NCI-H1105 treated with DMSO at 0.1 percent for 48 hours (cell line): ENCODE measurements around the gene PRND.
"Not testable (repeated sequence)": the region's sequence is repeated elsewhere in the genome, so short reads cannot be mapped to it uniquely, and the experiment has no call there.

ENCODE experiments used
- DNase-seq: peaks from one replicate; lab custom pipeline; 2025; lab: John Stamatoyannopoulos, UW

The PRND gene, protein sequence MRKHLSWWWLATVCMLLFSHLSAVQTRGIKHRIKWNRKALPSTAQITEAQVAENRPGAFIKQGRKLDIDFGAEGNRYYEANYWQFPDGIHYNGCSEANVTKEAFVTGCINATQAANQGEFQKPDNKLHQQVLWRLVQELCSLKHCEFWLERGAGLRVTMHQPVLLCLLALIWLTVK

DNA sequence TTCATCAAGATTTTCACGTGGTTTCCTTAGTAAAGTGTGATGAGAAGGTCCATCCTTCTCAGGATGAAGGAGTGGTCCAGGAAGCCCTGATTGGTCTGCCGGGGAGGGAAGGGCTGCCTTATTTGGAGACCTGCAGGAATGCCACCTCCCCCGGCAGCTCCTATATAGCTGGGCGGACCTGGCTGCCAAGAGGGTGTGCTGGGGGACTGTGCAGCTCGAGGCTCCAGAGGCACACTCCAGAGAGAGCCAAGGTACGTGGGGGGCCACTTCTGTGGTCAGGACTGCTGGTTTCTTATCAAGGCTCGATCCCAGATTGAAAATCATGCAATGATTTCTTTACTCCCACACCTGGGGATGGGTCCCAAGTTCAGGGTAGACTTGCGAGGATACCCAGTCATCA lies at the start of gene PRND:
Gene PRND (plus strand): TSS at position 191 of the 400 bp plus-strand sequence. CDS start 2,643 bp downstream, outside the sequence.
- DNase-seq, result no peak

DNA sequence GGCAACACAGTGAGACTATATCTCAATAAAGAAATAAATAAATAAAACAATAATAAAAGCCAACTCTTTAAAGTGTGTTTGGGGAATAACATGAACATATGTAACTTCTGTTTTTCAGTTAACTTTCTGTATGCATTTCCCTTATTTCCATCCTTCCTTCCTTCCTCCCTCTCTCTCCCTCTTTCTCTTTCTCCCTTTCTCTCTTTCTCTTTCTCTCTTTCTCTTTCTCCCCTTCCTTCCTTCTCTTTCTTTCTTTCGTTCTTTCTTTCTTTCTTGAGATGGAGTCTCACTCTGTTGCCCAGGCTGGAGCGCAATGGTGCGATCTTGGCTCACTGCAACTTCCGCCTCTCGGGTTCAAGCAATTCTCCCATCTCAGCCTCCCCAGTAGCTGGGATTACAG lies 48.8 kb upstream of the PRND start:
- DNase-seq, result no peak

DNA sequence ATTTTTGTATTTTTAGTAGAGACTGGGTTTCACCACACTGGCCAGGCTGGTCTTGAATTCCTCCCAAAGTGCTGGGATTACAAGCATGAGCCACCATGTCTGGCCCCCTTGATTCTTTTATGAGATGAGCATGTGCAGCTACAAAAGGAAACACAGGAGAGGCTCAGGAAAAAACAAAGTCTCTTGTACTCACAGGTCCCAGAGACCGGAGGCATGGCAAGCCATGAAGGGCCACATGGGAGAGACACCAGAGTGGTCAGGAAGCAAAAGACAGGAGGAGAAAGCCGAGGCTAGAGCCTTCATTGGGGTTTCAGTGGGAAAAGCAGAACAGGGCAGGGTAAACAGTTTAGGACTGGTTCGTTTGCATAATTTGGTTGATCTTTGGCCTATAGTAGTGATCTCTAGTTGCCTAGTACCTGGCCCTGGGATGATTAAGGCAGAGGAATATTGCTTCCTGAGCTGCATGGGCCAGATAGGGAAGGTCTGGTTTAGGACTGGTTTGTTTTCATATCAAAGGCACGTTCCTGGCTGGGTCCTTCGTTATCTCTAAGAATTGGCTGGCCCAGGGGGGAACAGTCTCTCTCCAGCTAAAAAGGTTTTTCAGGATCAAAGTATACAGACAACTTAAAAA lies 48.2 kb upstream of the PRND start:
- no peak for DNase-seq

DNA sequence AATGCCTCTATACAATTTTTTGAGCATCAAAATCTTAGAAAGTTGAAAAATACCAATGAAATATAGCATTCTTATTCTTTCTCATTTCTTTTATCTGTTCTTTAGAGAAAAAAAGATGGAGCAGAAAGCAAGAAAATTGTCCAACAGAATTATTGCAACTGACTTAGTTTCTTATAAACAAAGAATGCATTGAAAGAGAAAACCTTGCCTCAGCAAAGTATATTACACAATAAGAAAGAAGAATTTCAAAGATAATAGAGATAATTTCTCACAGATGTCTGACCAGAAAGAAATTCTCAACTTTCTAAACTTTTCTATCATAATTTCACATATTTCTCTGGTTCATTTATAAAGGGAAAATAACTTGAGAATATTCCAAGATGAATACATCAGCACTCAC lies 47.0 kb upstream of the PRND start:
- no peak for DNase-seq

DNA sequence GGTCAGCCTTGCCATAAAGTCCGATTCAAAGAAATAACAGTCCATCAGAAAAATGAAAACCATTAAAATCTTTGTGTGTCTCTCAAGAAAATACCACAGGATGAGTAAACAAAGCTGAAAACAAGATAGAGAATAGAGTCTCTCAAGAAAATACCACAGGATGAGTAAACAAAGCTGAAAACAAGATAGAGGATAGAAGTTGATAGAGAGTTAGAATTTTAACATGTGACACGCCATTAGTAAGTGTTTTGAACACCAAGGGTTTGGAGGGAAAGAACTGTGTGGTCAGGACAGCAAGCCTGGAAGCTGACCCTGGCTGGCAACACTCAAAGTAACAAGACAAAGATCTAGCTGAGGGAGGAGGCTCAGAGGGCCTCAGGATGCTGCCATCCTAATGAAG lies 43.9 kb upstream of the PRND start:
- DNase-seq, result no peak

DNA sequence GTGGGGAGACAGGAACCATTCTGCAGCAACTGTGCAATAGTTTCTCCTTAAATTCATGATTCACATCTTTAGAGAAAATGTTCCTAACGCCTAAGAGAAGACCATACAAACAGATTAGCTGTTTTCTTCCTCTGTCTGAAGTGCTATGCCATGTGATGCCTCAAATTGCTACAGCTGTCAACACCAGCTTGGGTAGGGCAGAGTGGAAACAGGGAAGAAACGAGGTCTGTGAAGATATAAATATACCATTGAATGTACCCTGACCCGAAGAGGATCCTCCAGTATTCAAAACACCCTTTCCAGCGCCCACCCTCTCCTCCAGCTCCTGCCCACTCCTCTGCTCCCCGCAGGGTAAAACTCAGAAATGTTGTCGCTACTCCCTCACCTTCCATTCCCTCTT lies 40.3 kb upstream of the PRND start:
- DNase-seq, result no peak

DNA sequence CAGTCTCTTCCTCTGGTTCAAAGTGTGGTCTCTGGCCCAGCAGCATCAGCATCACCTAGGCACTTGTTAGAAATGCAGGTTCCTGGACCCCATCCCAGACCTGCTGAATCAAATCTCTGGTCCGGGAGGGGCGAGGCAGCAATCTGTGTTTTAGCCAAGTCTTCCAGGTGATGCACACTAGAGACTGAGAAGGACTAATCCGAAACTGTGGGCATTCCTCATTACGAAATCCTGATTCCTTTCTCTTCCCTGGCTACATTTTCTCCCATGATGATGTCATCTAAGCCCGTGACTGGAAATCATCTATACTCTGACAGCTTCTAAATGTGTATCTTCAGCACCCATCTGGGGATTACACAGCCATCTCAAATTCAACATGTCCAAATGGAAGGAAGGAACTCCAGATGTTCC lies 39.7 kb upstream of the PRND start:
- DNase-seq, result no peak

DNA sequence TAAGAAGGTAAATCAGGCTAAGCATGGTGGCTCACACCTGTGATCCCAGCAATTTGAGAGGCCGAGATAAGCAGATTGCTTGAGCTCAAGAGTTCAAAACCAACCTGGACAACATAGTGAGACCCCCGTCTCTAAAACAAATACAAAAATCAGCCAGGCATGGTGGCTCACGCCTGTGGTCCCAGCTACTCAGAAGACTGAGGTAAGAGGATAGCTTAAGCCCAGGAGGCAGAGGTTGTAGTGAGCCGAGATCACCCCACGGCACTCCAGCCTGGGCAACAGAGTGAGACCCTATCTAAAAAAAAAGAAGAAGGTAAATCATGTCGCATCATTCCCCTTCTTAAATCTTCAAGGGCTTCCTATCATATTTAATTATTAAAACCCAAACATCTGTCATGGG lies 39.0 kb upstream of the PRND start:
- no peak for DNase-seq

DNA sequence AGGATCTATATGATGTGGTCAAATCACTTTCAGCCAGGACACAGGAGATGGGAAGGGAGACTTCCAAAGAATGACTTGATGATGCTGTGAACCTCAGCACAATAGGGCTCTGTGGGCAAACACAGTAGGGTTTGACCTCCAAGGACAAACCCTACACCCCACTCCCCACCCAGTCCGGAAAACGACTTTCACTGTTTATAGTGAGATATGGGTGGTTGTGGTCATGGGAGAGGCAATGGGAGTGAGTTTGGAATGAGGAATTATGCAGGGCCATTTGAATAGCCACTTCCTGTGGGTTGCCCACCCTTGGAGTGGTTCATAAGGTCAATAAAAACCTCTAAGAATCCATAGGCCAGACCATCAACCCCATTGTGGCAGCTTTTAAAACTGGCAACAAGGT lies 38.4 kb upstream of the PRND start:
- DNase-seq, result no peak

DNA sequence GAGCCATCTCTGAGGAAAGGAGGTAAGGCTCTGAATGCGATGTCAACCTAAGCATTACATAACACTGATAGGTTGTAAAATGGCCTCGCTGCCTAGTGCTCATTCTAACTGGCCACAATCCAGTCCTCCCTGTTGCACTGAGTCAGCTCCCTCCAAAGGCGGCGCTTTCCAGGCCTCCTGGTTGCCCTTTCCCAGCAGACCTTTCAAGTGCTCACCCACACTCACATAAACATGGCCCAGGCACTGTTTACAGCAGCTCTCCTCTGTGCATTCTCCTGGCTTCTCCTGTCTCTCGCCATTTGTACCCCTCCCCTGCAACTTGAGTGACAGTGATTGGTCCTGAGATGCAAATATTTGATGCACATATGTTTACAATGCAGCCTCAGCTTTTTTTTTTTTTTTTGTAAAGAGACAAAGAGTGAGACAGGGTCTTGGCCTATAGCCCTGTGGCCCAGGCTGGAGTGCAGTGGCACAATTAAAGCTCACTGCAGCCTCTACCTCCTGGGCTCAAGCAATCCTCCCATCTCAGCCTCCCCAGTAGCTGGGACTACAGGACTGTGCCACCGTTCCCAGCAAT lies 36.8 kb upstream of the PRND start:
- no peak for DNase-seq

DNA sequence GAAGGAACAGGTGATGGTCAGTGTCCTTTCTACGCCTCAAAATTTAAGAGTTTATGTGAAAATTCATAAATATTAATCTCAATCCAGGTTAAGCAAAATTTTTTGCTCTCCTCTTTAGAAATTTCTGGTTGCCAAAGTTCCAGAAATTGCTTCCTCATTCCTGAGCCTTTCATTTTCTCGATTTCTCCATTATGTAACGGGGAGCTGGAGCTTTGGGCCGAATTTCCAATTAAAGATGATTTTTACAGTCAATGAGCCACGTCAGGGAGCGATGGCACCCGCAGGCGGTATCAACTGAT lies 35.8 kb upstream of the PRND start:
- DNase-seq, result no peak

DNA sequence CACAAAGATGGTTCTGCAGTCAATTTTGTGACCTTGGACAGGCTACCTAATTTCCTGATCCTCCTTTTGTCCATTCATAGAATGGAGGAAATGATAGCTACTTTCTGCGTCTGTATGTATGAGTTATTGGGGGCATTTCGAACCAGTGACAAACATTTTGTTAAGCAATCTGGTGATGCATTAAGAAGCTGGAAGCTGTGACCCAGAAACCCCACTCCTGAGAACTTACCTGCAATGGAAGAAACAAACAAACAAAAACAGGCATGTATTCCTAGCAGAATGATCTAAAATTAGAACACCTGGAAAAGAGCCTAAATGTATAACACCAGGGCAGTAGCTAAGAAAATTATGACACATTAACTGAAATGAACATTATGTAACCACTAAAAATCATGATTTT lies 33.4 kb upstream of the PRND start:
- no peak for DNase-seq

DNA sequence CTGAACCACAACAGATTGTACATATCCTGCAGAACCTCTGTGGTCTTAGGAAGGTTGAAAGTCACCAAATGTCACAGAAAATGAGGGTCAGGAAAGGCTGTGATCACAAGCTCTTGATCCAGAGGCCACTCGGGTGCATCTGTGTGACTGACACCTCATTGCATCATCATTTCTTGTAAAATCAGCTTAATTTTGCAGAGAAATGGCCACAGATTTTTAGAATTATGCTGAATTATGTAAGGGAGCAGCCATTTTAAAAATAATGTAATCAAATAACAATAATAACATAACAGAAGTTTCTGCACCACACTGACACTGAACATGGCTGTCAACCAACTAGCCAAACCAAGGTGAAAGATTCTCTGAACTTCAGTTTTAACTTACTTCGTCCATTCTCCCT lies 32.5 kb upstream of the PRND start:
- DNase-seq, result no peak

DNA sequence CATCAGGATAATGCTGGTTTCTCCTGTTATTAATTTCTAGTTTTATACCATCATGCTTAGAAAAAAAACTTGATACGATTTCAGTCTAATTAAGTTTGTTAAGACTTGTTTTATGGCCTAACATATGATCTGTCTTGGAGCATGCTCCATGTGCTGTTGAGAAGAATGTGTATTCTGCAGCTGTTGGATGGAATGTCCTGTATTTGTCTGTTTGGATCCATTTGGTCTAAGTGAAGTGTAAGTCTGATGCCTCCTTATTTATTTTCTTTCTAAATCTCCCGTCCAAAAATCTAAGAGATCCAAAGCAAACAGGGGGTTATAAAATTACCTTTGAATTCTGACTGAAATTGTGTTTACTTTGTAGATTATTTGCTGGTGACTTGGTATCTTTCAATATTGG lies 30.0 kb upstream of the PRND start:
- peak; percentile 7 for DNase-seq

DNA sequence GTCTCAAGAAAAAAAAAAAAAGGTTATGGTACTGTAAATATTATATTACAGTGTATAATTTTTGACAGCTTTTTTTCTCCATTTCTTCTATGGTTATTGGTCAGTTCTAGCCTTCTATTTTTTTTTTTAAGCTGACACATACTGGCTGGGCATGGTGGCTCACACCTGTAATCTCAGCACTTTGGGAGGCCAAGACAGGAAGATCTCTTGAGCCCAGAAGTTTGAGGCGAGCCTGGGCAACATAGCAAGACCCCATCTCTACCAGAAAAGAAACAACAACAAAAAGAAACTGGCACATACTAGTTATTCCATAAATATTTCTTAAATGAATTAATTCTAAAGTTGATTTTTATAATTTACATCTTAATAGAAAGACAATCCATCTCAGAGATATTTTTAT lies 27.6 kb upstream of the PRND start:
- DNase-seq, result no peak

DNA sequence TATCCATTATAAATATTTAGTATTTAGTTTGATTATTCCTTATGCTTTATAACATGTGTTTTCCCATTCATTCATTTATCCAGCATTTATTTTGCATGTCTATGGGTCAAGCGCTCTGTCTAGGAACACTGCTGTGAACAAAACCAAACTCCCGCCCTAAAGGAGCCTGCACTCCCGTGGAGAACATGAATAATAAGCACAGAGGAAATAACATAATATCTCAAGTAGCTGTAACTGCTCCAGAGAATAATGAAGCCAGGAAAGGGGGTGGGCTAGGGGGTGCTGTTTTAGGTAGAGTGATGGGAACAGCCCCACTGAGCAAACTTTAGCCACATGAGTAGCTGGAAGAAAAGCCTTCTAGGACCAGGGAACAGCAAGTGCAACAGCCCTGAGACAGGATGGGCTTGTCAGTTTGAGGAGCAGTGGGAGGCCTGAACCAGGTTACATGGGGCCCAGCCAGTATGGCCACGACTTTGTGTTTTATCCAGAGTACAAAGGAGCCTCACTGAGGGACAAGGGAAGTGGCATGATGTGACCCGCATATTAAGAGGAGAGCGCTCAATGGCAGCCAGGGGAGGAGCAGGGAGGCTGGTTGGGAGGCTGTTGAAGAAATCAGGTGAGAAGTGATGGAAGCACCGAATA lies 24.4 kb upstream of the PRND start:
- no peak for DNase-seq

DNA sequence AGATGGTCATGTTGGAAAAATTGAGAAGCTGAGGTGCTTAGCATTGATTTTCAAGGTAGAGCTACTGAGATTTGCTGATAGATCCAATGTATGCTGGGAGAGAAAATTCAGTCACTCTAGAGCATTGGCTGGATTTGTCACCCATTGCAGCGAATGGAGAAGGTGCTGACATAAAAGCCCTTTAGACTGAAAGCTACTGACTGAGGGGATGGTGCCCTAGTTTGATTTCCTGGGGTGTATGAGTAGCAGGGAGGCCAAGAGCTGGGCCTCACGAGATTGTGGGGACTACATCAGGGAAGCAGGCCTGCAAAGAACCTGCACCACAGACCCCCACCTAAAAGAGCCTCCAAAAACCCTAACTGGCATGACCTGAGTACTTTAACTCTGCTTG lies 23.9 kb upstream of the PRND start:
- no peak for DNase-seq

DNA sequence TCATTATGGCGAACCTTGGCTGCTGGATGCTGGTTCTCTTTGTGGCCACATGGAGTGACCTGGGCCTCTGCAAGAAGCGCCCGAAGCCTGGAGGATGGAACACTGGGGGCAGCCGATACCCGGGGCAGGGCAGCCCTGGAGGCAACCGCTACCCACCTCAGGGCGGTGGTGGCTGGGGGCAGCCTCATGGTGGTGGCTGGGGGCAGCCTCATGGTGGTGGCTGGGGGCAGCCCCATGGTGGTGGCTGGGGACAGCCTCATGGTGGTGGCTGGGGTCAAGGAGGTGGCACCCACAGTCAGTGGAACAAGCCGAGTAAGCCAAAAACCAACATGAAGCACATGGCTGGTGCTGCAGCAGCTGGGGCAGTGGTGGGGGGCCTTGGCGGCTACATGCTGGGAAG lies 22.5 kb upstream of the PRND start:
- DNase-seq, result no peak

DNA sequence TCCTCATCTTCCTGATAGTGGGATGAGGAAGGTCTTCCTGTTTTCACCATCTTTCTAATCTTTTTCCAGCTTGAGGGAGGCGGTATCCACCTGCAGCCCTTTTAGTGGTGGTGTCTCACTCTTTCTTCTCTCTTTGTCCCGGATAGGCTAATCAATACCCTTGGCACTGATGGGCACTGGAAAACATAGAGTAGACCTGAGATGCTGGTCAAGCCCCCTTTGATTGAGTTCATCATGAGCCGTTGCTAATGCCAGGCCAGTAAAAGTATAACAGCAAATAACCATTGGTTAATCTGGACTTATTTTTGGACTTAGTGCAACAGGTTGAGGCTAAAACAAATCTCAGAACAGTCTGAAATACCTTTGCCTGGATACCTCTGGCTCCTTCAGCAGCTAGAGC lies 21.8 kb upstream of the PRND start:
- DNase-seq, result no peak

DNA sequence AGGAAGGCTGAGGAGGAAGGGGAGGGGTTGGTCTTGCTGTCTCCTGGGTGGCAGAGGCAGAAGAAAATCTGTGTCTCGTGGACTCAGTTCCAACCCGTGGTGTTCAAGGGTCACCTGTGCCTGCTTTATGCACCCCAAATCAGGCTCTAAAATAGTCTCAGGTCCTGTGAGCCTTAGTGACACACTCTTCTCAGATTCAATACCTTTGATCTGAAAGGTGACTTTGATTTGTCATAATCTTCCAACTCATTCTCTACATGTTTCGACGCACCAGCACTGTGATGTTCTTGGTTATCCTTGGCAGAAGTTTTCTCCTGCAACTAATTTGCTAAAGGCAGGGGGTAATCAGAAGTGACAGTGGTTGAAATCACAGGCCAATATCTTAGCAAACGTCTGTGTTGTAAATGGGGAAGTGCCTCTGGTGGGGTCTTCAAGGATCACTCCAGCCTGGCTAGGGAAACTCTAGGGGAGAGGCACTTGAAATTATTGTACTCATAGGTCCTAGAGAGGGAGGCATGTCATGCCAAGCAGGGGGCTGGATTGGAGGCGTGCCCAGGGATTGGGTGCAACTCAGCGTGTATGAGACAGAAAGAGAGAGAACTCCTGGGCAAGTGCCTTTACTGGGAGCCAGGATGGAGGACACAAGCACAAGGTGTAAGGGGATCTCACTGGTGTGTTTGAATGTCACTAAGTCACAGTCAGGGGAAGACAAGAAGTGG lies 19.0 kb upstream of the PRND start:
- no peak for DNase-seq

DNA sequence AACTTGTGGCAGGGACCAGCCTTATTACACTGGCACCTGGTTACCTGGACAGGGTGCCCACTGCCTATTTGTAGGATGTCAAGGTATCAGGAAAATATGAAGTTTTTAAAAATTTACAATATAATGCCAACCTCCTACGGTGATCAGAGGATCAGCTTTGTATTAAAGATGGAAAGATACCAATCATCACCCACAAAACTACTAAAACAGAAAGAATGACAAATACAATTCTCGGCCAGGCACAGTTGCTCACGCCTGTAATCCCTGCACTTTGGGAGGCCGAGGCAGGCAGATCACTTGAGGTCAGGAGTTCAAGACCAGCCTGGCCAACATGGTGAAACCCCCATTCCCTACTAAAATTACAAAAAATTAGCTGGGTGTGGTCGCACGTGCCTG lies 18.4 kb upstream of the PRND start:
- no peak for DNase-seq

DNA sequence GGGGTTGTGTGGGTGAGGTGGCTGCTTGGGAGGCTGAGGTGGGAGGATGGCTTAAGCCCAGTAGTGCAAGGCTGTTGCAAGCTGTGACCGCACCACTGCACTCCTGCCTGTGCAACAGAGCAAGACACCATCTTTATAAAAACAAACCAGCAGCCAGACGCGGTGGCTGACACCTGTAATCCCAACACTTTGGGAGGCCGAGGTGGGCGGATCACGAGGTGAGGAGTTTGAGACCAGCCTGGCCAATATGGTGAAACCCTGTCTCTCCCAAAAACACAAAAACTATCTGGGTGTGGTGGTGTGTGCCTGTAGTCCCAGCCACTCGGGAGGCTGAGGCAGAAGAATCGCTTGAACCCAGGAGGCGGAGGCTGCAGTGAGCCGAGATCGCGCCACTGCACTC lies 14.8 kb upstream of the PRND start:
- DNase-seq, result not testable (repeated sequence)

DNA sequence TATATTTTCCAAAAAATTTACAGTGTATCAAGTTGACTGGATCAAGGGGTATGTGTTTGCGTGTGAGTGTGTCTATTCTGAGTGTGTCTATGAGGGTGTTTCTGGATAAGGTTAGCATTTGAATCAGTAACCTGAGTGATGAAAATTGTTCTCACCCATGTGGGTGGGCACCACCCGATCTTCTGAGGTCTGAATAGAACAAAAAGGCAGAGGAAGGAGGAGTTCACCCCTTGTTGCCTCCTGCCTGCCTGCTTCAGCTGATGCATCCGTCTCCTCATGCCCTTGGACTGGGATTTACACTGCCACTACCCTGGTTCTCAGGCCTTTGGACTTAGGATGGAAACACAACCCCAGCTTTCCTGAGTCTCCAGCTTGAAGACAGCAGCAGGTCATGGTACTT lies 13.7 kb upstream of the PRND start:
- no peak for DNase-seq
